NCI-H187 treated with DMSO at 0.1 percent for 48 hours (cell line): Measurements from ENCODE around the gene SUPT3H.
A peak's percentile ranks its signal among the peaks of the same experiment; 100 is the strongest.

Experiments used
- DNase-seq: peaks from one replicate; lab custom pipeline; 2025; lab: John Stamatoyannopoulos, UW

SUPT3H gene

GRCh38 chr6:45377554-45378333 lies at the start of gene SUPT3H:
Gene SUPT3H (minus strand): TSS chr6:45377934.
- peak; percentile 56 for DNase-seq

DNA sequence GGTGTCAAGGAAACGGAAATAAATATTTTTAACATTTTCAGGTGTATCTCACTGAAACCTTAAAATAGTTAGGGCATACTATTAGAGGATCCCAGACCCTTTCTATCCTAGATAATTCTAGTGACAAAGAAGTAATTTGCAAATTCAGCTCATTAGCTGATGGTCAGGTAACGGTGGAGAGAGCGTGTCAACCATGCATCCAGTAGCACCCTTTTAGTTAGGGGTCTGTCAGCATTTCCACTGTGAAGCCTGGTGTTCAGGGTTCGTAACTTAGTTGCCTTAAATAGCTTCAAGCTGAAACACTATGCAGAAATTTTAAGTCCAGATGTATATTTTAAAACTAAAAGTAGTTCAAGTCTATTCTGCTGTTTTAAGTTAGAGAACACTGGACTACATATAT lies 48.5 kb upstream of the SUPT3H start:
- no peak for DNase-seq

DNA sequence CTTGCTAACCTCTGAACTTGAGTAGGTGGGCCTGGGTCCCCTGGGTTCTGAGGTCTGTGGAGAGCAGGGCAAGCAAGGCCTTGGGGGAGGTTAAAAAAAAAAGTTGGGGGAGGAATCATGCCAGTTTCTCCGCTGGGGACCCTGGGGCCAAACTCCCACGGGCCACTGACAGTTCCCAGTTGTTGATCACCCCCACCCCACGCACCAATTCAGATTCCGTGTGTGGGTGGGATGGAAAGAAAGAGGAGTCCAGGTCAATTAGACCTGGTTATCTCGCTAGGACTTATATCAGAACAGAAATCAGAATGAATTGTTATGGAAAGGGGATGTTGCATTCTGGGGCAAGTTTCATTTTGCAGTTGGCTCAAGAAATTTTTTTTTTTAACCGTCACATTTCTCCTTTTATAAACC lies 46.7 kb upstream of the SUPT3H start:
- no peak for DNase-seq

GRCh38 chr6:45423824-45424450 lies 46.2 kb upstream of the SUPT3H start:
- DNase-seq: no peak

DNA sequence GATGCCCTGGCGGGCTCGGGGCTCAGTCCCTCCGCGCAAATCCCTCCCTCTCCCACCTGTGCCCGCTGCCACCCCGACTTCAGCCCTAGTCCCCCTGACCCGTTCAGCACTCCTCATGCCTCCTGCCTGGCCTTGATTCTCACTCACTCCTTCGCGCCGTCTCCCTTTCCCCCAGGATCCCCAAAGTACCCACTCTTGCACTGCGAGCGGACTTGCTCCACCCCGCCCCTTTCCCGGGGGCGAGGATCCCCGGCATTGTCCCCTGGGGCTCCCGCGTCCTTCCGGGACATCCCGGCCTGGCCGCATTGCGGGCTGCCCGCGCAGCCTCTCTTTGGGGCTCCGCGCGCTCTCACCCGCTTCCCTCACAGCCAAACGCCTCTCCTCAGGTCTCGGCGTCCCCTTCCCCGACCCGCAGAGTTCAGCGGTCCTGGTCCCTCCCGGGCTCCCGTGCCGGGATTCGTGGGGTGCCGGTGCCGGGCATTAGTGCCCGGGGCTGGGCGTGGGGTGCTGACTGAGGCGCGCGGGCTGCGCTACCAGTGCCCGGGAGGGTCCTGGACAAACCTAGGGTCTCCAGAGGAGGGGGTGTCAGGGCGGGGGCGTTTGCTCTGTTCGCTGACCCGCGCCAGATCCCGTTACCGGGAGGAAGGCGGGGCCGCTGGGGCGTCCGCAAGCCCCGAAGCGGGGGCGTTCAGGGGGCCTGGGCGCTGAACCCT lies 45.5 kb upstream of the SUPT3H start:
- no peak for DNase-seq

- DNase-seq: no peak
Measured at GRCh38 chr6:45422503-45423110, 44.9 kb upstream of the SUPT3H start.

- DNase-seq: no peak
Measured at GRCh38 chr6:45421709-45422502, 44.2 kb upstream of the SUPT3H start.

DNA sequence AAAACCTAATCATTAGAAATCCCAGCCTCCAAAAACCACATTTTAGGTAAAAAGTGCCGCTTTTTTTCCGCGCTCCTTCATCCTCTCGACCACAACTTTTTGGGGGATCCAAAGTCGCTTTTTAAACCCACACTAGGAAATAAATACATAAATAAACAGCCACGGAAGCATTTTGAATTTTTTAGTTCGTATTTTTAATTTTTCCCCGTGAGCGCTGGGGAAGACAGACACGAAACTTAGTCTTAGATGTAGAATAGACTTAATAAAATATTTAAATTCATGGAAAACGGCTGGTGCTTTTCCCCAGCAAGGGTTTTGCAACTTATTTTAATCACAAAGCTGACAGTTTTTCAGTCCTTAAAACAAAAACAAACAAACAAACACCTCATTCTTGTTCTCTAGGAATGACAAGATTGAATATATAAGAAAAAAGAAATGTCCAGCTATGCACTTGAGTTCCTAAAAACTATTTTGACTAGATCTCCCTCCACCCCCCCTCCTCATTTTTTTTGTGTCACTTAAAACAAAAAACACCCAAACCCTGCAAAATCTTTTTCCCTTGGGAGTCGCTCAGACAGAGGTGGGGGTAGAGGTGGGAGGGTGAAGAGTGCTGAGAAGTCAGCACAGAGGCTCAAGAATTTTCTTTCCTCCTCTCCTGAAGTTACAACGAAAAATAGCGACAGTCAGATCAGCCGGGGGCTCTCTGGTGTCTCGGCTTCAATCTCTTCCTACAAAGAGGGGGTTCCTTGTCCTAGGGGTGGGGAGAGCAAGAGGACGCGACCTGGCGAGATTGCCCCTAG lies 43.4 kb upstream of the SUPT3H start:
- DNase-seq: no peak

- no peak for DNase-seq
Measured at GRCh38 chr6:45420083-45420908, 42.6 kb upstream of the SUPT3H start.

DNA sequence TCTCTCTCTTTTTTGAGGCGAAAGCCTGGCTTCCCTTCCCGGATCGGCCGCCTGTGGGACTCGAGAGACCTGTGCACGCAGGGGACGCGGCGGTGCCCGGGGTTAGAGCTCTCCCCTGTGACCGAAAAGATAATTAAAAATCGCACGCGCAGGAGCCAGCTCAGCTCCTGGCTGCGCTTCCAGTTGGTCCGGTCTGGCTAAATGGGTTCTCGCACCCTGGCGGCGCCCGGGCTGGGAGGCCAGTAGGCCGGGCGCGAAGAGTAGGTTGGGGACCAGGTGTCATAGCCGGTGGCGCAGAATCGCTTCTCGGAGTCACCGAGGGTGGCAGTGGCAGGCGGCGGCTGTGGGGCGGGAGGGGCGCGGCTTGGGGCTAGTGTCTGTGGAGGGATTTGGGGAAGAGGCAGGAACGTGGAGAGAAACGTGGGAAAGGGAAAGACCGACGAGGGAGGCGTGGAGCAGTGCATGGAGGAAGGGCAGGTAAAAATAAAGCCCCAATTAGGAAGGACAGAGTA lies 41.9 kb upstream of the SUPT3H start:
- no peak for DNase-seq

- no peak for DNase-seq
Measured at GRCh38 chr6:45417436-45417835, 39.7 kb upstream of the SUPT3H start.

DNA sequence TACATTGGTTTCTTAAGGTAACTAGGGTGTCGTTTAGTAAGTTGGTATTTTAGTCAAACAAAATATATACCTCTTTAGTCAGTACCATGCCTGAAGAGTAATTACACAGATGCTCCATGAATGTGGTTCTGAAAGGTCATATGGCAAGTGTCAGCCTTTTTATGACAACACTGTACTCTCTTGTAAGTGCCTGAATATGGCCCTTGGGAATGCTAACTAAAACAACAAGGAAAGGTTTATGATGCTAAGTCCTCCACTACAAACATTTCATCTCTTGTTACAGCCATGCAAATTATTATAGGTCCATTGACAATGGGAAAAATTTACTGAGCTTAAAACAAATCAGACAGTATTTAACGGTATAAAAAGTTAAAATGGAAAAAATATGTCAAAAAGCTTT lies 39.0 kb upstream of the SUPT3H start:
- DNase-seq: peak; percentile 65

DNA sequence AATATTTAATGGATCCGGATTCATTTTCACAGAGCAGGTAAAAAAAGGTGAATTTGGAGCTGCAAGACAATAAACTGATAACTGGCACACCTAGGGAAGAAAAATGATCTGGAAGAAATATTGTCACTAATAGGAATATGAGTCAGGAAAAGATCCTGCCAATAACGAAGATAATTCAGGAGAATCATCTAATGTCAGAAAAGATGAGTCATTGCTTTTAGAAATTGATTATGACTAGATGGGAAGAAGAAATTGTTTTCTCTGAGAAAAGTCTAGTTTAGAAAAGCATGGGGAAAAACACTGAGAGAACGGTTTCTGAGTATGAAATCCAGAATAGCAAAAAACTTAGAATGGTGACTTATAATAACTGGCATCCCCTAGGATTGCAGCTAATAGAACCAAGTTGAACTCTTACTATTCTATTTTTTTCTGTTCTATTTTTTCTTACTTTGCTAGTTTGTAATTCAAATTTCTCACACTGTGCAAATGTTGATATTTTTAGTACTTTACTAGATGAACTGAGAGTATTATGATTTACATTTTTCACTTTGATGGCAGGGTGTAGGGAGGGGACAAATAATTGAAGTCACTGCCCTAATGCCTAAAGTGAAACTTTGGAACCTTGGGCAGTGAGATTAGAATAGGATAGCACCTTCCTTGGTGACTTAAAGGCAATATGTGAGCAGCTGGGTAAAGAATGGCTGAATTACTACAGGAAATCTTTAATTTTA lies 38.2 kb upstream of the SUPT3H start:
- DNase-seq: no peak

GRCh38 chr6:45415315-45415714 lies 37.6 kb upstream of the SUPT3H start:
- no peak for DNase-seq

- DNase-seq: no peak
Measured at GRCh38 chr6:45411959-45412358, 34.2 kb upstream of the SUPT3H start.

GRCh38 chr6:45400021-45400420 lies 22.3 kb upstream of the SUPT3H start:
- no peak for DNase-seq

- DNase-seq: no peak
Measured at GRCh38 chr6:45398075-45398813, 20.5 kb upstream of the SUPT3H start.

DNA sequence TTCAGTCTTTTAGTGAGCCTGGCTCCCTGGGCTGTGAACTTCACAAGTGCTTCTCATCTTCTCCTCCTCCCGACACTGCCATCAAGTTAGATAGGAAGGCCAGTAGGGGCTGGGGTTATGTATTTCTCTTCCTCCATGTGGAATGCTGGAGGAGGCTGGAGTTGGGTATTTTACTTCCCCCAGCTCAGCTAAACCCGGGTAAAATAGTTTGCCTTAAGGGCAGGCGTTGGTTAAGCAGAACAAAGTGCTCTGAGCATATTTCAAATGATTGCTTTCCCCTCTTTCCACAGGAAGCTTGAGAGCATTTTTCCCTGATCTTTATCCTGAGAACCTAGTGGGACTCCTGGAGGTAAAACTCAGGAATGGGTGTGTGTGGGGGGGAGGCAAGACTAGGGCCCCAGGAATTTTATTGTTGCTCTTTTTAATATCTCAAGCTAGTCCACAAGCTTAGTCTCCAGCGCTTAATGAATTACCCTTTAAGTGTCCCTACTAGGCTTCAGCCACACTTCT lies 16.9 kb upstream of the SUPT3H start:
- no peak for DNase-seq
